SKM-1 treated with dmso at 0.1 percent for 144 hours (cell line): ENCODE data around the gene CALN1.
"Not testable (repeated sequence)": the region's sequence is repeated elsewhere in the genome, so short reads cannot be mapped to it uniquely, and the experiment has no call there.

ENCODE experiments used
- DNase-seq: peaks from one replicate; lab custom pipeline; 2025; ENCODE audit not compliant: unreplicated experiment; lab: John Stamatoyannopoulos, UW

Gene CALN1

GRCh38 chr7:72412121-72412618 is at the start of gene CALN1:
Gene CALN1 (minus strand): TSS chr7:72412338.
- not testable (repeated sequence) for DNase-seq

- no peak for DNase-seq
These were observed 41.3 kb upstream of the CALN1 start for GRCh38 chr7:72453471-72453870.

- no peak for DNase-seq
These were observed 35.5 kb upstream of the CALN1 start for GRCh38 chr7:72447465-72448204.

GRCh38 chr7:72446591-72447462 is 34.7 kb upstream of the CALN1 start:
- no peak for DNase-seq

- no peak for DNase-seq
These were observed 34.0 kb upstream of the CALN1 start for GRCh38 chr7:72446131-72446530.

GRCh38 chr7:72445580-72445979 is 33.4 kb upstream of the CALN1 start:
- DNase-seq: no peak

GRCh38 chr7:72445075-72445474 is 32.9 kb upstream of the CALN1 start:
- DNase-seq: no peak

GRCh38 chr7:72444026-72444776 is 32.1 kb upstream of the CALN1 start:
- DNase-seq: peak; percentile 51

GRCh38 chr7:72441791-72442190 is 29.7 kb upstream of the CALN1 start:
- DNase-seq: no peak

GRCh38 chr7:72438491-72438890 is 26.4 kb upstream of the CALN1 start:
- no peak for DNase-seq

GRCh38 chr7:72437610-72438009 is 25.5 kb upstream of the CALN1 start:
- no peak for DNase-seq

GRCh38 chr7:72437061-72437585 is 25.0 kb upstream of the CALN1 start:
- DNase-seq: no peak

GRCh38 chr7:72435925-72436480 is 23.9 kb upstream of the CALN1 start:
- DNase-seq: no peak

GRCh38 chr7:72435366-72435765 is 23.2 kb upstream of the CALN1 start:
- no peak for DNase-seq

- DNase-seq: no peak
These were observed 18.4 kb upstream of the CALN1 start for GRCh38 chr7:72430531-72430930.

GRCh38 chr7:72429316-72429715 is 17.2 kb upstream of the CALN1 start:
- DNase-seq: no peak

- DNase-seq: no peak
These were observed 4.7 kb upstream of the CALN1 start for GRCh38 chr7:72416846-72417245.

- DNase-seq: no peak
These were observed 3.4 kb upstream of the CALN1 start for GRCh38 chr7:72415586-72415985.

- no peak for DNase-seq
These were observed 1.7 kb upstream of the CALN1 start for GRCh38 chr7:72413886-72414285.

GRCh38 chr7:72413290-72413689 is 1.2 kb upstream of the CALN1 start:
- DNase-seq: no peak

GRCh38 chr7:72411419-72411818 is 719 bp downstream of the CALN1 start:
- no peak for DNase-seq
